Uterus (tissue), 2 donors: ENCODE measurements around the gene PSENEN.

Experiments used
- POLR2A ChIP-seq, 2 donors: fragments of 450-650 bp; IDR thresholded peaks; one replicate each; pipeline ENCODE4 v1.6.1; 2016; ENCODE audit warnings: antibody characterized with exemption in 2 of 2, mild to moderate bottlenecking in 1 of 2, moderate library complexity in 1 of 2
- TF ChIP-seq, protein P1 (sequence below), 4 experiments: fragments of 200-600 bp in 2 of 4; fragments of 450-650 bp in 2 of 4; sonication (generic) in 2 of 4; IDR thresholded peaks; one replicate each; pipeline ENCODE4 v1.5.1; 2016 to 2019; ENCODE audit warnings: antibody characterized with exemption in 4 of 4, mild to moderate bottlenecking in 2 of 4, moderate library complexity in 1 of 4

DNA sequence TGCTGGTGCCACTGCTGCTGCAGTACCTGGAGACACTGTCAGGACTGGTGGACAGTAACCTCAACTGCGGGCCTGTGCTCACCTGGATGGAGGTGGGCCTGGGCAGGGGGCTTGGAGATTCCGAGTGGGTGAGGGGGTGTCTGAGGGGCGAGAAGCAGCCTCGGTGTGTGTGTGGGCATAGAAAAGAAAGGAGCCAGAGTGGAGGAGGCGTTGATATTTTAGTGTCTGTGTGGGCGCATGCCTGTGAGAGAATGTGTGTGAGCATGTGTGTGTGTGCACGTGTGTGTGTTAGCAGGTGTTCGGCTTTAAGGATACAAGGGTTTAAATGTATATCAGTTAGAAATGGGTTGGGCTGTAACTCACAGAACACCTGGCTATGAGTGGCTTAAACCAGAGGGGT is 33.6 kb downstream of the PSENEN start:
- TF ChIP-seq, protein P1, sequence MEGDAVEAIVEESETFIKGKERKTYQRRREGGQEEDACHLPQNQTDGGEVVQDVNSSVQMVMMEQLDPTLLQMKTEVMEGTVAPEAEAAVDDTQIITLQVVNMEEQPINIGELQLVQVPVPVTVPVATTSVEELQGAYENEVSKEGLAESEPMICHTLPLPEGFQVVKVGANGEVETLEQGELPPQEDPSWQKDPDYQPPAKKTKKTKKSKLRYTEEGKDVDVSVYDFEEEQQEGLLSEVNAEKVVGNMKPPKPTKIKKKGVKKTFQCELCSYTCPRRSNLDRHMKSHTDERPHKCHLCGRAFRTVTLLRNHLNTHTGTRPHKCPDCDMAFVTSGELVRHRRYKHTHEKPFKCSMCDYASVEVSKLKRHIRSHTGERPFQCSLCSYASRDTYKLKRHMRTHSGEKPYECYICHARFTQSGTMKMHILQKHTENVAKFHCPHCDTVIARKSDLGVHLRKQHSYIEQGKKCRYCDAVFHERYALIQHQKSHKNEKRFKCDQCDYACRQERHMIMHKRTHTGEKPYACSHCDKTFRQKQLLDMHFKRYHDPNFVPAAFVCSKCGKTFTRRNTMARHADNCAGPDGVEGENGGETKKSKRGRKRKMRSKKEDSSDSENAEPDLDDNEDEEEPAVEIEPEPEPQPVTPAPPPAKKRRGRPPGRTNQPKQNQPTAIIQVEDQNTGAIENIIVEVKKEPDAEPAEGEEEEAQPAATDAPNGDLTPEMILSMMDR (IDR thresholded peaks at IDR 0.05): no peak
- no peak for TF ChIP-seq POLR2A (IDR thresholded peaks at IDR 0.05)
